ENCODE measurements around the gene QPCTL.
A peak's percentile ranks its signal among the peaks of the same experiment; 100 is the strongest.

Gene QPCTL

DNA sequence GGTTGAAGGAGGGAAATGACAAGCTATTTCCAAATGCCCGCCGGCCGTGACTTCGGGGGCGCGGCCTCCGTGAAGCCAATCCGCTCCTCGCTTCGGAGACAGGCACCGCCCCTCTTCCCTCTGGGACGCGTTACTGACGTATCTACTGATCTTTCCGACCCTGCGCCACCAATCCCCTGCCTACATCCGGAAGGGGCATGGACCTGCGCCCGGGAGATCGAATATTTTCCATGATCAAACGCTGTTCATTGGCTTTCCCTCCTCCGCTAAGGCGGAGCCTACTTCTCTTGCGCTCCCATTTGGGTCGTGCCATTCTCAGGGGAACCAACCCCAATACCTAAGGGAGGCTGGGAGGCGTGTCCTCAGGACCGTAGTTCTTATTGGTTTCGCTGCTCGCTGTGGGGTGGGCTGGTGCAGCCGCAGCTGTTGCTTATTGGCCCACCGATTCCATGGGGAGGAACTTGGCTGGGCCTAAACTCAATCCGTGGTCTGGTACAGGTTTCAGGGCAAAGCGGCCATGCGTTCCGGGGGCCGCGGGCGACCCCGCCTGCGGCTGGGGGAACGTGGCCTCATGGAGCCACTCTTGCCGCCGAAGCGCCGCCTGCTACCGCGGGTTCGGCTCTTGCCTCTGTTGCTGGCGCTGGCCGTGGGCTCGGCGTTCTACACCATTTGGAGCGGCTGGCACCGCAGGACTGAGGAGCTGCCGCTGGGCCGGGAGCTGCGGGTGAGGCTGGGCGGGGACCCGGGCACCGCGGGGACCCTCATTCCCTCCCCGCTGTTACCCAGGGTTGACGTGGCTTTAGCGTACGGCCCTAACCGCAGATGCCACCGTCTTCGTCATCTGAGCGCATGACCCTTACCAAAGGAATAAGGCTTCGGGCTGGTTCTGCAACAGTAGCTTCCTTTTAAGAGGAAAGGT is at the start of gene QPCTL:
QPCTL (plus strand) TSS at position 480 of the 919 bp plus-strand sequence; CDS start at position 518, 38 bp downstream.
- DNase-seq, result peak; percentile 99 to 100

DNA sequence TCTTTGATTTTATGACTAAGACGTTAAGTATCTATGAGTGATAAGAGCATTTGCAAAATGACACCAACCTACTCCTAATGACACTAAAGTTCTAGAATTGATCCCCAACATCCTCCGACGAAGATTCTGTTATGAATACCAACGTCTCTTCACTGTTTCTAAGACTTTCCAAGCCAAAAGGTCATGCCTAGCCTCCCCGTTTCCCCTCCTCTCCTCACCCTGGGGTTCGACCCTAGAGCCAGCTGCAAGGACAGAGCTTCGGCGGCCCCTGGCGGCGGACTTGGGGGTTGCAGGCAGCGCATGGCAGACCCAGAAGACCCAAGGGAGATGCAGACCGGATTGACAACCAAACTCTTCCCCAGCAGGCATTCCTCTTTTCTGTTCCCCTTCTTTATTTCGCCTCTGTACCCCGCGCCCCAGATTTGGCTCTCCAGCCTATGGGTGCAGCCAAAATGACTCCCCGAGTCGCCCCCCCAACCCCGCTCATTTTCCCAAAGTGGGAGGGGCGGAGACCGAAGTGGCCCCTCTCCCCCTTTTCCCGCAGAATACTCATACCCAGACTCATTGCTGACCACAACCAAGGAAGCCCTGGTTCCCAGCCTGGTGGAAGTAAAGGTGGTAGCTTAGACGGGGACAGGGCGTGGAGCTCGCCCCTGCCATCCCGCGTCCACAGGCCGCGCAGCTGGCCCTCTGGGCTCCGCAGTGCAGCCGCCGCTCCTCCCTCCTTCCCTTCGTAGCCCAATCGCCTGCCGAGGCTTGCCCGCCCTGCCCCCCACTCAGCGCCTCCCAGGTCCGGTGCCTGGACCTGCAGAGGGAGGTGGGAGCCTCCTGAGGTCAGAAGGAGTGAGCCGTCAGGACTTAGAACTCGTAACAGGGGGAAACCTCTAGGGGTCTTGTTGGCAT is 49.2 kb upstream of the QPCTL start:
- peak; percentile 71 to 75 for DNase-seq

- DNase-seq, result no peak
Measured at GRCh38 chr19:45643927-45644771, 48.3 kb upstream of the QPCTL start.

- no peak for DNase-seq
Measured at GRCh38 chr19:45645068-45645630, 47.3 kb upstream of the QPCTL start.

DNA sequence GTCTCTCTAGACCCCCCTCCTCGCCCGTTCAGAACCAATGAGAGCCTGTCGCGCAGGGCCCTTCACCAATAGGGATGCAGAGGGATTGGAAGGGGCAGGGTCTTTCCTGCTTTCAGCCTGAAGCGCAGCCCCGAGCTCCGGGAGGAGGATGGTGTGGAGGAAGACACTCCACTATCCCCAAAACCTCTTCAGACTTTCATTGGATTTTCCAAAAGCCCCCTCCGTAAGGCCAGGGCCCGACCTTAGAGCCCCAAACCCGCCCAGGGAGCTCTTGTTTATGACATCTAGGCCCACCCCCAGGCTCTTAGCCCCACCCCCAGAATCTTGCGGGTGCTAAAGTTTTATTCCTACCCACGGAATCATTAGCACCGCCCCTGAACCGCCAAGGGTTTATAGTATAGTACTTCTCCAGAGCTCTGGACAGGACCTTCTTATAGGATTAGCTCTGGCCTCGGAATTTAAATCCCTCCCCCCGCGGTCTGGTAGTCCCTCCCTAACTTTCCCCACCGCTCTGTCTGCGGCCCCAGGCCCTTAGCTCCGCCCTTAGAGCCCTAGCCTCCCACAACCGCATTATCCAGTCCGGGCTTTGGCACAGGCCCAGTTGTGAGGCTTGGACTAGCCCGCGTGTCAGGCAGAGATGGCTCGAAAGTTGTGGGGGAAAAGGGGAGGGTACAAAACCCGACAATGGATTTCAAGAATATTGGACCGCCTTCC is 46.7 kb upstream of the QPCTL start:
- DNase-seq, result peak; percentile 38 to 52

DNA sequence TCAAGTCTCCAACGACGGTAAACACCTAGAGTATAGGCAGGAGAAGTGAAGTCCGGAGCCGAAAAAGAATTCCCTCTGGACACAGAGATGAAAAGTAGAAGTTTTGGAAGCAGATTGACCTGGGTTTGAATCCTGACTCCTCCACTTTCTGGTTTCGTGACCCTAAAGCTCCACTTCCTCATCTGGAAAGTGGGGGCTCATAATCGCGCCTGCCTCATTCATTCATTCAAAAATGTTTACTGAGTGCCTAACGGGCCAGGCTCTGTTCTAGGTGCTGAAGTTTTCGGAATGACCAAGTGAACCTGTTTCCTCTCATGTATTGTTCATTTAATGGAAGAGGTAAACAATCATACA is 46.1 kb upstream of the QPCTL start:
- no peak for DNase-seq

DNA sequence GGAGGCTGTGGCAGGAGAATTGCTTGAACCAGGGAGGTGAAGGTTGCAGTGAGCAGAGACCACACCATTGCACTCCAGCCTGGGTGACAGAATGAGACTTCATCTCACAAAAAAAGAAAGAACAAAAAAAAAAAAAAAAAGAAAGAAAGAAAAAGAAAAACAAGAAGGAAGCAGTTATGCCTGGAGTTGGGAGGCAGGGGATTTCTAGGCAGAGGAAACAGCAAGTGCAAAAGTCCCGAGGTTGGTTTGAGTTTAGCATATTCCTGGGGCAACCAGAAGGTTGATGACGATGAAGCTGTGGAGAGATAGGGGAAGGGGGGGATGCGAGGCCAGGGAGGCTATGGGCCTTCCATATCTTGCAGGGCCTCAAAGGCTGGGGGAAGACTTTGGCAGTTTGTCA is 41.7 kb upstream of the QPCTL start:
- DNase-seq, result no peak

- no peak for DNase-seq
Measured at GRCh38 chr19:45653634-45654033, 38.8 kb upstream of the QPCTL start.

- no peak for DNase-seq
Measured at GRCh38 chr19:45655073-45655472, 37.4 kb upstream of the QPCTL start.

DNA sequence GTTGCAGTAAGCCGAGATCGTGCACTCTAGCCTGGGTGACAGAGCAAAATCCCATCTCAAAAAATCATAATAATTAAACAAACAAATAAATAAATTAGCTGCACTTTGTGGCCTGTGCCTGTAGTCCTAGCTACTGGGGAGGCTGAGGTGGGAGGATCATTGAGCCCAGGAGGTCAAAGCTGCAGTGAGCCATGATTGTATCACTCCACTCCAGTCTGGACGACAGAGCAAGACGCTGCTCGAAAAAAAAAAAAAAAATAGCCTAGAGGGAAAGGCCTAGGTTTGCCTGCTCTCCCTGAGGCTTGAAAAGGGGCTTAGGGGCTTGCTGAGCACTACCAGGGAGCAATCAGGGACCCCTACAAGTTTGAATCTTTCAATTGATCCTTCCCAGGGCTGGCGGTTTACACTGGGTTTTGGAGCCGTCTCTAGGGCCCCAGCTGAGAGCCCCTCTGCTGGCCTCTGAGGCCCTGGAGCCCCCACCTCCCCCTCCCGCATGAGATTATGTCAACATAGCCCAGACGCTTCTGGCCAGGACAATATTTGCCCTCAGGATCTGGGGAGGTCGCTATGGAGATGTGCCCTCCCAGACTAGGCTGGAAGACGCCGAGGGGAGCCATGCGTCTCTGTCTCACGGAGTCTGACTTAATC is 34.8 kb upstream of the QPCTL start:
- DNase-seq, result no peak

- DNase-seq, result no peak
Measured at GRCh38 chr19:45659096-45659729, 33.3 kb upstream of the QPCTL start.

DNA sequence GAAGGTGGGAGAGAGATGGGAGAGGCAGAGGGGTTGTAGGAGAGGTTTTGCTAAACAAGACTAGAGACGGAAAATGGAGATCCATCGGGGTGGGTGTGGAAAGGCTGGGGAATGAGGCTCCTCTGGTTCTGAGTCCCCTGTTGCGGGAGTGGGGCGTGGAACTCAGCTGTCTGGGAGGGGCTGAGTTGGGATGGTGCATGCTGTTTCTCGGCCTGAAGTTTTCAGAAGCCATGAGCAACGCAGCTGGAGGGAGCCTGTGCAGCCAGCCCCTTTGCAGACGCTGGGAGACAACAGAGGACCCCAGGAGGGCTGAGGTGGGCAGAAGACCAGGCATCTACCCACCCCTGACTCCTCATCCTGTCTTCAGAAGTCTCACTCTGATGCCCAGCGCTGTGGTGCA is 31.8 kb upstream of the QPCTL start:
- DNase-seq, result no peak

DNA sequence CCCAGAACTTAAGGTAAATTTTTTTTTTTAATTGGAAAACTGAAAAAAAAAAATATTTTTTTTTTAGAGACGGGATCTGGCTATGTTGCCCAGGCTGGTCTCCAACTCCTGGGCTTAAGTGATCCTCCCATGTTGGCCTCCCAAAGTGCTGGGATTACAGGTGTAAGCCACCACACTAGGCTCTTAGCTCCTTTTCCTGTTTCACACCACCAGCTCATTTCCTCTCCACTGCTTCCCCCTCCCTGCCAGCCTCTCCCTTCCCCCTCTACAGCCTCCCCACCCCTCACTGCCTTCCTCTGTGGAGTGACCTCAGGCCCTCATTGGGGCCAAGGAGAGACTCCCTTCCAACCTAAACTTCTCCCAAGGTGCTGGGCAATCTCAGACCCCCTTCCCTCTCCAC is 28.7 kb upstream of the QPCTL start:
- DNase-seq, result no peak

DNA sequence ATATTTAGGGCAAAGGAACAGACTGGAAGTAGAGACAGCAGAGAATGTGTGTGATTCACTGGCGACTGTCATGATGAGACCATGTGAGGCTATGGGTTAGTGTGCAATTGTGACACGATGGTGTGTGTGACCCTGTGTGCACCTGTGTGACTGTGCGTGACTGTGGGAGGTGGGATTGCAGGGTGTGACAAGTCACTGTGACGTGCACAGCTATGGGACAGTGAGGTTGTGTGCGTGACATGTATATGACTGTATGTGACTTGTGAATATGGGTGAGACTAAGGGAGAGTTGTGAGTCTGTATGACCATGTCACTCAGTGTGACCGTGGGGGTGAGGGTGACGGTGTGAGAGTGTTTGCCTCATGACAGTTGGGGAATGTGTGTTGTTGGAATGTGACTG is 27.9 kb upstream of the QPCTL start:
- no peak for DNase-seq

- DNase-seq, result peak in 1 of 2 experiments; percentile 26
Measured at GRCh38 chr19:45667620-45668341, 24.7 kb upstream of the QPCTL start, which contains the start of gene GIPR. GIPR (plus strand) TSS chr19:45668221; CDS start chr19:45669521, 1,300 bp downstream.

DNA sequence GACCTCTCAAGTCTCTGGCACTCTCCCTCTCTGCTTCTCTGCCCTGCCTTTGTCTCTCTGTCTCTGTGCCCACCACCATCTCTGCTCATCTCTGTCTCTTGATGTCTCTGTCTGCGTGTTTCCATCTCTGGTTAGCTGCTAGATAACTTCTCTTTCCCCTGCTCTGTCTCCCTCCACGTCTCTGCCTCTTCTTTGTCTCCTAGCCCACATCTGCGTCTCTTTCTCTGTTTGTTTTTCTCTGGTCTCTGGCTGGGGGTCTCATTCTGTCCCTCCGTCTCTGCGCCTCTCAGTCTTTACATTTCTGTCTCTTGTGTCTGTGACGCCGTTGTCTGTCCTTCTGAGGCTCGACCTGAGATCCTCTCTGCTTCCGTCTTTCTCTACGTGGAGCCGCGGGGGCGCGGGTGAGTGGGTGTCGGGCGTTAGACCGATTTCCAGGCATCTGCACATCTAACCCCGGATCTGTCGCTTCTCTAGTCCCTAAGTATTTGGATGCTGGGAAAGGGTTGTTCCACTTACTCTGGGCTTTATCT is 24.1 kb upstream of the QPCTL start:
- DNase-seq, result no peak

DNA sequence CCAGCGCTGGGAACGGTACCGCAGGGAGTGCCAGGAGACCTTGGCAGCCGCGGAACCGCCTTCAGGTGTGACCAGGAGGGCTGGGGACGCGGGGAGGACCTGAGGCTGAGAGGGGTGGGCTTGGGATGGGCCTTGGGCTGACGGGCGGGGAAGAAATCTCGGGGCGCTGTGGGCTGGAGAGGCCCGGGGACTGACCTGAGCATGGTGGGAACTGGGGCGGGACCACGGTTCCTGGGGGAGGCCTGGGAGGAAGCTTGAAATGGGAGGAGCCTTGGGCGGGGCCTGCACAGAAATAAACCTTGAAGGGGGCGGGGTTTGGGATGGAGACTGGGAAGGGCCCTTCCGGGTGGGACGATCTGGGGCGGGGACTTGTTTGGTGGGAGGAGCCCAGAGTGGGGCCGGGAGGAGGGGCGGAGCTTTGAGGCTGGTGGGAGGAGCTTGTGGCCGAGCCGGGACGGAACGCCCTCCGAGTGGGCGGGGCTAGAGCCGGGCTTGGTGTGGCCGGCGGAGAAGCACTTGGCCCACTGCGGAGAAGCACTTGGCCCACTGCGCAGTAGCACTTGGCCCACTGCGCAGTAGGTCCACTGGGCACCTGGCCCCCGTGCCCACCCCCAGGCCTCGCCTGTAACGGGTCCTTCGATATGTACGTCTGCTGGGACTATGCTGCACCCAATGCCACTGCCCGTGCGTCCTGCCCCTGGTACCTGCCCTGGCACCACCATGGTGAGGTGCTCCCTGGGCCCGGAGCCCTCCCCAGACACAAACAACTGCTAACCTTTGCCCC is 21.6 kb upstream of the QPCTL start:
- peak; percentile 85 to 93 for DNase-seq

- peak in 1 of 2 experiments; percentile 29 for DNase-seq
Measured at GRCh38 chr19:45674946-45675345, 17.5 kb upstream of the QPCTL start.

DNA sequence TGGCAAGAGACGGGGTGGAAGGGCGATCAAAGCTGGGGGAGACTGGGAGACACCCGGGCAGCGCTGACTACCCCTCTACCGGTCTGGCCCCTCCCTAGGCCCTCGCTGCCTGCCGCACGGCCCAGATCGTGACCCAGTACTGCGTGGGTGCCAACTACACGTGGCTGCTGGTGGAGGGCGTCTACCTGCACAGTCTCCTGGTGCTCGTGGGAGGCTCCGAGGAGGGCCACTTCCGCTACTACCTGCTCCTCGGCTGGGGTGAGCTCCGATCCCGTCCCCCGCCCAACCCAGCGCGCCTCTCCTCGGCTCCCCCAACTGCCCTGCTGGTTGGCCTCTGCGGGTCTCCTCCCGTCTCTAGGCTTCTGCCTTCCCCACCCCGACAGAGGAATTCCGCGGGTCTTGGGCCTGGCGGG is 15.6 kb upstream of the QPCTL start:
- no peak for DNase-seq
